Fibroblast of pulmonary artery (primary cell): ENCODE measurements around the gene DCANP1.

Experiments
- DNase-seq: peaks from one replicate; pipeline ENCODE4 v3.0.0-alpha.2; 2010; ENCODE audit warnings: low read depth
- H3K4me3 ChIP-seq: replicated peaks from 2 replicates; pipeline ENCODE4 v1.5.1; 2011; ENCODE audit warnings: low read depth, mild to moderate bottlenecking, control low read depth, low read length, moderate library complexity
- CTCF ChIP-seq: IDR thresholded peaks from 2 replicates; pipeline ENCODE4 v1.5.1; 2011; ENCODE audit warnings: mild to moderate bottlenecking, control low read depth, low read length, inconsistent platforms; ENCODE audit errors: missing control alignments

DCANP1 gene

GRCh38 chr5:135490245-135491037, 43.3 kb upstream of the DCANP1 start:
- DNase-seq = no peak
- no peak overlapping the region for H3K4me3 ChIP-seq
- TF ChIP-seq CTCF = no peak

- TF ChIP-seq CTCF = no peak
- no peak for DNase-seq
- no peak overlapping the region for H3K4me3 ChIP-seq
Measured at GRCh38 chr5:135489466-135490244, 42.5 kb upstream of the DCANP1 start.

- peak overlapping the region; percentile 19 for H3K4me3 ChIP-seq
Measured at GRCh38 chr5:135488727-135489465, 41.7 kb upstream of the DCANP1 start.

GRCh38 chr5:135487839-135488514, 40.8 kb upstream of the DCANP1 start:
- no peak for DNase-seq
- no peak for TF ChIP-seq CTCF

More at GRCh38 chr5:135488727-135489465, 41.7 kb upstream of the DCANP1 start:
- TF ChIP-seq CTCF = no peak
- DNase-seq = peak; percentile 39

GRCh38 chr5:135487037-135487395, 39.9 kb upstream of the DCANP1 start:
- no peak for DNase-seq
- H3K4me3 ChIP-seq = no peak overlapping the region

More at GRCh38 chr5:135487839-135488514, 40.8 kb upstream of the DCANP1 start:
- no peak overlapping the region for H3K4me3 ChIP-seq

More at GRCh38 chr5:135487037-135487395, 39.9 kb upstream of the DCANP1 start:
- no peak for TF ChIP-seq CTCF
